ENCODE data around the gene USH1C. TPM values are rescaled to one million over a fixed set of nuclear protein-coding genes. Genes with fewer than 3 reads are reported as not detected.

The USH1C gene
- total and polyA plus RNA-seq, 10 donors = 0.12 TPM; not detected in 9

- intact Hi-C loops (cut with DNase I; ENCODE audit: low total_unique reads) = no loop called here
- 57 to 90% (median 81%) methylated on average over 1 of the region's 1 CpG for WGBS, 5 donors
- H3K27ac ChIP-seq = no peak overlapping the region
These were observed 55.7 kb downstream of the USH1C start for GRCh38 chr11:17488563-17488962.

GRCh38 chr11:17486646-17487045 is 57.6 kb downstream of the USH1C start:
- 83 to 94% (median 89%) methylated on average over 5 of the region's 5 CpGs for WGBS, 5 donors

More at GRCh38 chr11:17488563-17488962, 55.7 kb downstream of the USH1C start:
- Histone ChIP-seq H3K4me3 (no peak overlapping the region), H3K4me1 (no peaks in the 10 kb centered on the region), H3K9me3 (peaks cover 0 to 3% (median 0%) of the 10 kb centered on the region in 8 donors), H3K27me3 (replicated peaks in 1 of 7) (peaks cover 0 to 24% (median 0%) of the 10 kb centered on the region in 7 donors), H3K36me3 (no peaks in the 10 kb centered on the region)
- TF ChIP-seq POLR2AphosphoS5 (IDR thresholded peaks at IDR 0.05) (no peak), CTCF (IDR thresholded peaks at IDR 0.05 in 8 of 11, conservative IDR thresholded peaks at IDR 0.05 in 3 of 11) (no peak)
- DNase-seq = no peak

GRCh38 chr11:17483505-17483904 is 60.7 kb downstream of the USH1C start:
- no peak for DNase-seq
- intact Hi-C loops (cut with DNase I; ENCODE audit: low total_unique reads) = no loop called here
- 71 to 79% (median 78%) methylated on average over 2 of the region's 2 CpGs for WGBS, 5 donors
- Histone ChIP-seq H3K4me1 (peaks cover 0 to 6% (median 0%) of the 10 kb centered on the region in 6 donors), H3K4me3 (no peak overlapping the region), H3K36me3 (no peaks in the 10 kb centered on the region), H3K27me3 (replicated peaks in 1 of 7) (peaks cover 0 to 15% (median 0%) of the 10 kb centered on the region in 7 donors), H3K27ac (no peak overlapping the region), H3K9me3 (peaks cover 0 to 6% (median 0%) of the 10 kb centered on the region in 8 donors)
- TF ChIP-seq POLR2A (IDR thresholded peaks at IDR 0.05) (no peak), CTCF (IDR thresholded peaks at IDR 0.05 in 8 of 11, conservative IDR thresholded peaks at IDR 0.05 in 3 of 11) (no peak), POLR2AphosphoS5 (IDR thresholded peaks at IDR 0.05) (no peak)

More at GRCh38 chr11:17486646-17487045, 57.6 kb downstream of the USH1C start:
- H3K36me3 ChIP-seq = no peaks in the 10 kb centered on the region
- TF ChIP-seq POLR2AphosphoS5 (IDR thresholded peaks at IDR 0.05) (no peak), CTCF (IDR thresholded peaks at IDR 0.05 in 8 of 11, conservative IDR thresholded peaks at IDR 0.05 in 3 of 11) (no peak), POLR2A (IDR thresholded peaks at IDR 0.05) (no peak)
- no peaks in the 10 kb centered on the region for H3K4me1 ChIP-seq
- no peak overlapping the region for H3K4me3 ChIP-seq
- H3K27ac ChIP-seq = no peak overlapping the region
- H3K9me3 ChIP-seq = peaks cover 0 to 6% (median 0%) of the 10 kb centered on the region in 8 donors
- DNase-seq = no peak
- intact Hi-C loops (cut with DNase I; ENCODE audit: low total_unique reads) = no loop called here
- peaks cover 0 to 14% (median 0%) of the 10 kb centered on the region in 7 donors for H3K27me3 ChIP-seq (replicated peaks in 1 of 7)

GRCh38 chr11:17481905-17482304 is 62.3 kb downstream of the USH1C start:
- peak; percentile 54 for DNase-seq
- Histone ChIP-seq H3K4me1 (peaks cover 0 to 6% (median 0%) of the 10 kb centered on the region in 6 donors), H3K27me3 (replicated peaks in 1 of 7) (peaks cover 0 to 31% (median 12%) of the 10 kb centered on the region in 7 donors), H3K36me3 (no peaks in the 10 kb centered on the region), H3K9me3 (peaks cover 0 to 6% (median 0%) of the 10 kb centered on the region in 8 donors), H3K27ac (no peak overlapping the region), H3K4me3 (no peak overlapping the region)
- intact Hi-C loops (cut with DNase I; ENCODE audit: low total_unique reads) = no loop called here
- TF ChIP-seq CTCF (IDR thresholded peaks at IDR 0.05 in 8 of 11, conservative IDR thresholded peaks at IDR 0.05 in 3 of 11) (no peak), POLR2AphosphoS5 (IDR thresholded peaks at IDR 0.05) (no peak), POLR2A (IDR thresholded peaks at IDR 0.05) (no peak)
- 75 to 95% (median 83%) methylated on average over 4 to 5 of the region's 5 CpGs; no CpG with 5 or more reads in 1 of the 5 donors for WGBS, 5 donors

Data from spleen (tissue), 11 donors.